Astrocyte (in vitro differentiated cells and primary cell): ENCODE results near the gene FANCE. TPM values are rescaled to one million over a fixed set of nuclear protein-coding genes. Genes with fewer than 3 reads are reported as not detected.

Experiments used
- DNase-seq: peaks from one replicate; pipeline ENCODE4 v3.0.0-alpha.2; 2010; ENCODE audit warnings: low read depth
- FAIRE-seq: peaks from 2 replicates; lab custom pipeline; 2011; peaks lifted over from hg19 to GRCh38; lab: Jason Lieb, UNC
- H2AFZ ChIP-seq: 2 replicates; pipeline ENCODE4 v1.6.0; 2012; ENCODE audit warnings: low read depth, low read length, inconsistent platforms
- H3K27ac ChIP-seq: 2 replicates; pipeline ENCODE4 v1.5.1; 2011; ENCODE audit warnings: low read depth, low read length, inconsistent platforms
- H3K27me3 ChIP-seq: 2 replicates; pipeline ENCODE4 v1.6.0; 2011; ENCODE audit warnings: low read length, inconsistent platforms; ENCODE audit not compliant: insufficient read depth
- H3K36me3 ChIP-seq: 2 replicates; pipeline ENCODE4 v1.5.1; 2011; ENCODE audit warnings: low read length, inconsistent platforms; ENCODE audit not compliant: insufficient read depth
- H3K4me1 ChIP-seq: 2 replicates; pipeline ENCODE4 v1.5.1; 2011; ENCODE audit warnings: low read length, inconsistent platforms; ENCODE audit not compliant: insufficient read depth
- H3K4me2 ChIP-seq: 2 replicates; pipeline ENCODE4 v1.6.0; 2012; ENCODE audit warnings: low read length, inconsistent platforms
- H3K4me3 ChIP-seq: 2 replicates; pipeline ENCODE4 v1.5.1; 2011; ENCODE audit warnings: low read depth, mild to moderate bottlenecking, low read length, inconsistent platforms; ENCODE audit not compliant: insufficient read depth
- H3K79me2 ChIP-seq: 2 replicates; pipeline ENCODE4 v1.6.0; 2012; ENCODE audit warnings: mild to moderate bottlenecking, low read length, inconsistent platforms; ENCODE audit not compliant: insufficient read depth
- H3K9ac ChIP-seq: 2 replicates; pipeline ENCODE4 v1.6.0; 2012; ENCODE audit warnings: mild to moderate bottlenecking, low read length, inconsistent platforms
- H3K9me3 ChIP-seq: 2 replicates; pipeline ENCODE4 v1.5.1; 2012; ENCODE audit warnings: low read depth, mild to moderate bottlenecking, low read length, inconsistent platforms; ENCODE audit not compliant: insufficient read depth
- H4K20me1 ChIP-seq: 2 replicates; pipeline ENCODE4 v1.6.0; 2012; ENCODE audit warnings: low read length, inconsistent platforms; ENCODE audit not compliant: insufficient read depth
- H3K27ac Mint-ChIP-seq: one replicate; pipeline ENCODE4 v1.8.0; 2021; ENCODE audit warnings: mild to moderate bottlenecking, mixed read lengths; ENCODE audit not compliant: unreplicated experiment
- H3K27me3 Mint-ChIP-seq: one replicate; pipeline ENCODE4 v1.8.0; 2021; ENCODE audit warnings: low read depth, mixed read lengths; ENCODE audit not compliant: unreplicated experiment
- H3K36me3 Mint-ChIP-seq: one replicate; pipeline ENCODE4 v1.8.0; 2021; ENCODE audit warnings: low read depth, mixed read lengths; ENCODE audit not compliant: unreplicated experiment
- H3K4me1 Mint-ChIP-seq: one replicate; pipeline ENCODE4 v1.8.0; 2021; ENCODE audit warnings: low read depth, mixed read lengths; ENCODE audit not compliant: unreplicated experiment
- H3K4me3 Mint-ChIP-seq: one replicate; pipeline ENCODE4 v1.8.0; 2021; ENCODE audit warnings: mild to moderate bottlenecking, moderate library complexity, mixed read lengths; ENCODE audit not compliant: unreplicated experiment
- H3K9me3 Mint-ChIP-seq: one replicate; pipeline ENCODE4 v1.8.0; 2021; ENCODE audit warnings: mild to moderate bottlenecking, mixed read lengths; ENCODE audit not compliant: unreplicated experiment
- CTCF ChIP-seq: IDR thresholded peaks from 2 replicates; pipeline ENCODE4 v1.5.1; 2011; ENCODE audit warnings: low read depth, mild to moderate bottlenecking, inconsistent platforms, low read length, moderate library complexity; ENCODE audit not compliant: insufficient read depth
- EZH2 ChIP-seq: IDR thresholded peaks from 2 replicates; pipeline ENCODE4 v1.6.1; 2012; ENCODE audit warnings: mild to moderate bottlenecking, low read length, inconsistent platforms; ENCODE audit not compliant: insufficient read depth
- total RNA-seq: library from RNA; stranded (reverse); gene quantifications from 2 replicates; pipeline ENCODE4 v1.2.1, GENCODE V29; 2021

FANCE gene
- total RNA-seq, 1 donor from 2014 or later, result 2.9 TPM

GRCh38 chr6:35470663-35471120 lies 18.6 kb downstream of the FANCE start:
- DNase-seq (no peak), FAIRE-seq (no peak)
- Mint-ChIP-seq H3K4me3 (peak overlapping the region; percentile 100), H3K27ac (peak overlapping the region; percentile 85), H3K36me3 (peaks cover 31% of the 10 kb centered on the region), H3K27me3 (no peaks in the 10 kb centered on the region), H3K9me3 (peaks cover 7% of the 10 kb centered on the region), H3K4me1 (peaks cover 9% of the 10 kb centered on the region)
- H3K79me2 ChIP-seq, result peaks cover 49% of the 10 kb centered on the region
- H4K20me1 ChIP-seq, result peaks cover 71% of the 10 kb centered on the region
- H3K9me3 ChIP-seq, result no peaks in the 10 kb centered on the region
- peak overlapping the region; percentile 94 for H3K9ac ChIP-seq
- peaks cover 24% of the 10 kb centered on the region for H3K4me1 ChIP-seq
- TF ChIP-seq EZH2 (no peak), CTCF (no peak)
- no peaks in the 10 kb centered on the region for H3K27me3 ChIP-seq
- no peak overlapping the region for H3K27ac ChIP-seq
- peaks cover 33% of the 10 kb centered on the region for H3K36me3 ChIP-seq
- peak overlapping the region; percentile 98 for H3K4me2 ChIP-seq
- H2AFZ ChIP-seq, result no peak overlapping the region
- peak overlapping the region; percentile 99 for H3K4me3 ChIP-seq

GRCh38 chr6:35471836-35472345 lies 19.8 kb downstream of the FANCE start:
- DNase-seq (no peak), FAIRE-seq (no peak)
- Histone ChIP-seq H3K9me3 (no peaks in the 10 kb centered on the region), H3K9ac (peak overlapping the region; percentile 16), H3K79me2 (peaks cover 49% of the 10 kb centered on the region), H3K4me1 (peaks cover 24% of the 10 kb centered on the region), H4K20me1 (peaks cover 80% of the 10 kb centered on the region), H3K4me3 (peak overlapping the region; percentile 31), H3K27ac (no peak overlapping the region), H3K4me2 (peak overlapping the region; percentile 98), H3K27me3 (no peaks in the 10 kb centered on the region), H2AFZ (no peak overlapping the region), H3K36me3 (peaks cover 33% of the 10 kb centered on the region)
- Mint-ChIP-seq H3K36me3 (peaks cover 31% of the 10 kb centered on the region), H3K4me3 (peak overlapping the region; percentile 100), H3K9me3 (peaks cover 7% of the 10 kb centered on the region), H3K4me1 (peaks cover 9% of the 10 kb centered on the region), H3K27me3 (no peaks in the 10 kb centered on the region), H3K27ac (peak overlapping the region; percentile 44)
- no peak for TF ChIP-seq CTCF
- no peak for TF ChIP-seq EZH2
